Natural killer cell (primary cell): ENCODE results near the gene DUSP9. TPM values are rescaled to one million over a fixed set of nuclear protein-coding genes. Genes with fewer than 3 reads are reported as not detected.
A peak's percentile ranks its signal among the peaks of the same experiment; 100 is the strongest.

Experiments used
- ATAC-seq, 3 donors: fragments of 150-1000 bp in 2 of 3; fragments of 200-7000 bp in 1 of 3; cut with Tn5 transposase; 1 replicate in 1 of 3; 2 replicates in 2 of 3; pipeline ENCODE4 v1.10.0; 2021; ENCODE audit warnings: mild to moderate bottlenecking in 2 of 3, moderate library complexity in 2 of 3
- DNase-seq, 2 donors: peaks; one replicate each; pipeline versions ENCODE4 v3.0.0 to v3.0.0-alpha.2; 2013 to 2021; ENCODE audit warnings: mixed read lengths in 1 of 2
- H3K27ac ChIP-seq: one replicate; pipeline ENCODE4 v1.5.1; 2013; ENCODE audit warnings: mild to moderate bottlenecking, low read length
- H3K27me3 ChIP-seq: one replicate; pipeline ENCODE4 v1.6.1; 2013; ENCODE audit warnings: low read length; ENCODE audit not compliant: control insufficient read depth, insufficient read depth
- H3K36me3 ChIP-seq: one replicate; pipeline ENCODE4 v1.6.1; 2013; ENCODE audit warnings: low read length; ENCODE audit not compliant: control insufficient read depth, insufficient read depth
- H3K4me1 ChIP-seq: one replicate; pipeline ENCODE4 v1.6.1; 2013; ENCODE audit warnings: low read length; ENCODE audit not compliant: control insufficient read depth, insufficient read depth
- H3K4me3 ChIP-seq: one replicate; pipeline ENCODE4 v1.5.1; 2013; ENCODE audit warnings: low read length
- H3K9me3 ChIP-seq: one replicate; pipeline ENCODE4 v1.6.1; 2013; ENCODE audit warnings: low read length; ENCODE audit not compliant: control insufficient read depth, insufficient read depth
- H3K27ac Mint-ChIP-seq, 2 donors: one replicate each; pipeline ENCODE4 v1.8.0; 2022; ENCODE audit warnings: mild to moderate bottlenecking in 2 of 2, mixed read lengths in 2 of 2, moderate library complexity in 1 of 2
- H3K27me3 Mint-ChIP-seq, 2 donors: one replicate each; pipeline ENCODE4 v1.8.0; 2022; ENCODE audit warnings: low read depth in 2 of 2, mixed read lengths in 2 of 2
- H3K36me3 Mint-ChIP-seq: one replicate; pipeline ENCODE4 v1.8.0; 2022; ENCODE audit warnings: mixed read lengths
- H3K4me1 Mint-ChIP-seq, 2 donors: one replicate each; pipeline ENCODE4 v1.8.0; 2022; ENCODE audit warnings: mixed read lengths in 2 of 2
- H3K4me3 Mint-ChIP-seq: one replicate; pipeline ENCODE4 v1.8.0; 2022; ENCODE audit warnings: mild to moderate bottlenecking, moderate library complexity, mixed read lengths
- H3K9me3 Mint-ChIP-seq, 2 donors: one replicate each; pipeline ENCODE4 v1.8.0; 2022; ENCODE audit warnings: mixed read lengths in 2 of 2
- CTCF ChIP-seq: fragments of 200-600 bp; IDR thresholded peaks from one replicate; pipeline ENCODE4 v1.8.0; 2022; ENCODE audit warnings: antibody characterized with exemption
- WGBS: methylation state at CpG from one replicate; pipeline ENCODE4 v1.1.7; 2013; ENCODE audit warnings: missing lambda C conversion rate; ENCODE audit not compliant: insufficient coverage; 5-methylcytosine and 5-hydroxymethylcytosine counted together
- intact Hi-C: fragments of 100-400 bp; cut with micrococcal nuclease; formaldehyde crosslinking; loops from one replicate; pipeline ENCODE4 v1.14.2; 2022
- total RNA-seq, 4 donors: library from RNA; stranded (reverse); fragments of 120-200 nt in 1 of 4; gene quantifications; one replicate each; pipeline versions ENCODE4 v1.2.3 to v1.2.4, GENCODE V29; 2013 to 2022

DUSP9 gene
- total RNA-seq, 3 donors from 2014 or later (not counting 1 experiment from before 2014, with no cell fraction given), result not detected

DNA sequence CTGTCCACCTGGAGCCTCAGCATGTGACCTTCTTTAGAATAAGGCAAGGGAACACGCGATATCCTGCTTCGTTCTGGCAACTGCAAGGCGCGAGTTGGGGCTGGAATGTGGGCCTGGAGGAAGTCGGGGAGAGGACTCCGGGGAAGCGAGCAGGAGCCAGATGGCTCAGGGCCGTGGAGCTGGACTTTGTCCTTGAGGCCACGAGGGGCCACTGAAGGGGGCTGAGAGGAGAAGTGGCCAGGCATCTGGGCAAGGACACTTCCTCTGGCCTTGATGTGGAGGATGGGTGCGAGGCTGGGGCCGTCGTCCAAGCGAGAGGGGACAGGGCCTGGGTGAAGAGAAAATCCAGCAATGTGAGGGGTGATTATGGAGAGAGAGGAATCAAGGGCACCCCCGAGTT lies 12.2 kb upstream of the DUSP9 start:
- intact Hi-C loops, result no loop called here
- 90% methylated on average over 15 of the region's 15 CpGs for WGBS
- no peak for DNase-seq

DNA sequence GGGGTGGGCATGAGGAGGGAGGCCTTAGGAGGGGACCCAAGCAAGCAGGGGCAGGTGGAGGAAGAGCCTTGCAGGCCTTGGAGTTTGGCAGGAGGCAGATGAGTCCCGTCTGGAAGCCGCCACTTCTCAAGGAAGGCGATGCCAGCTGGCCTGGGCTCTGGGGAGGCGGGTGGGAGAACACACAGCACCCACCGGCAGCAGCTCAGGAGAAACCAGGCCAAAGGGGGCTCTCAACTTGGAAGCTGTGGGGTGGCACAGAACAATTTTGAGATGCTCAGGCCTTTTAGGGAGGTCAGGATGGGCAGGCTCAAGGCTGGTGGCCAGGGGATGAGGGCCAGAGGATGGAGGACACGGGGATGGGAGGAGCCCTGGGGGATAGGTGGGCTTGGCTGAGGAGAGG lies 11.6 kb upstream of the DUSP9 start:
- H3K27me3 ChIP-seq, result no peaks in the 10 kb centered on the region
- ATAC-seq (no peak), DNase-seq (no peak)
- Mint-ChIP-seq H3K36me3 (no peaks in the 10 kb centered on the region), H3K27ac (no peak overlapping the region), H3K4me1 (no peaks in the 10 kb centered on the region), H3K27me3 (no peaks in the 10 kb centered on the region), H3K4me3 (no peak overlapping the region), H3K9me3 (no peaks in the 10 kb centered on the region)
- no peak for TF ChIP-seq CTCF
- H3K9me3 ChIP-seq, result no peaks in the 10 kb centered on the region
- no peak overlapping the region for H3K27ac ChIP-seq
- no peak overlapping the region for H3K4me3 ChIP-seq
- H3K4me1 ChIP-seq, result no peaks in the 10 kb centered on the region
- no peaks in the 10 kb centered on the region for H3K36me3 ChIP-seq
- intact Hi-C loops, result no loop called here
- WGBS, result 91% methylated on average over 6 of the region's 6 CpGs

More for the DNA sequence above, 12.2 kb upstream of the DUSP9 start:
- Histone ChIP-seq H3K4me3 (no peak overlapping the region), H3K27ac (no peak overlapping the region), H3K27me3 (no peaks in the 10 kb centered on the region), H3K9me3 (no peaks in the 10 kb centered on the region), H3K4me1 (no peaks in the 10 kb centered on the region), H3K36me3 (no peaks in the 10 kb centered on the region)
- no peak for ATAC-seq
- no peaks in the 10 kb centered on the region for H3K36me3 Mint-ChIP-seq
- H3K4me3 Mint-ChIP-seq, result no peak overlapping the region
- H3K27ac Mint-ChIP-seq, result no peak overlapping the region
- no peaks in the 10 kb centered on the region for H3K9me3 Mint-ChIP-seq
- peaks cover 1 to 4% of the 10 kb centered on the region in 2 donors for H3K27me3 Mint-ChIP-seq
- TF ChIP-seq CTCF, result no peak
- H3K4me1 Mint-ChIP-seq, result no peaks in the 10 kb centered on the region

- no peak overlapping the region for H3K27ac ChIP-seq
Observed at GRCh38 chrX:153635788-153636668, 11.0 kb upstream of the DUSP9 start.

More at GRCh38 chrX:153635788-153636668, 11.0 kb upstream of the DUSP9 start:
- DNase-seq (peak in 1 of 2 donors; percentile 46), ATAC-seq (peak in 2 of 3 donors; percentile 46 to 65)
- Mint-ChIP-seq H3K4me1 (no peaks in the 10 kb centered on the region), H3K9me3 (no peaks in the 10 kb centered on the region), H3K36me3 (no peaks in the 10 kb centered on the region), H3K27me3 (peaks cover 0 to 3% of the 10 kb centered on the region in 2 donors), H3K4me3 (no peak overlapping the region), H3K27ac (no peak overlapping the region)
- H3K36me3 ChIP-seq, result no peaks in the 10 kb centered on the region
- 77% methylated on average over 21 of the region's 21 CpGs for WGBS
- H3K27me3 ChIP-seq, result no peaks in the 10 kb centered on the region
- H3K9me3 ChIP-seq, result no peaks in the 10 kb centered on the region
- TF ChIP-seq CTCF, result no peak
- no peak overlapping the region for H3K4me3 ChIP-seq
- H3K4me1 ChIP-seq, result no peaks in the 10 kb centered on the region
- intact Hi-C loops, result no loop called here
